ENCODE data around the gene ST3GAL4.

GRCh38 chr11:126446581-126446980 is 91.1 kb downstream of the ST3GAL4 start:
- no peak for TF ChIP-seq EZH2 (IDR thresholded peaks at IDR 0.05; ENCODE audit: low read depth)
- TF ChIP-seq, protein P1, sequence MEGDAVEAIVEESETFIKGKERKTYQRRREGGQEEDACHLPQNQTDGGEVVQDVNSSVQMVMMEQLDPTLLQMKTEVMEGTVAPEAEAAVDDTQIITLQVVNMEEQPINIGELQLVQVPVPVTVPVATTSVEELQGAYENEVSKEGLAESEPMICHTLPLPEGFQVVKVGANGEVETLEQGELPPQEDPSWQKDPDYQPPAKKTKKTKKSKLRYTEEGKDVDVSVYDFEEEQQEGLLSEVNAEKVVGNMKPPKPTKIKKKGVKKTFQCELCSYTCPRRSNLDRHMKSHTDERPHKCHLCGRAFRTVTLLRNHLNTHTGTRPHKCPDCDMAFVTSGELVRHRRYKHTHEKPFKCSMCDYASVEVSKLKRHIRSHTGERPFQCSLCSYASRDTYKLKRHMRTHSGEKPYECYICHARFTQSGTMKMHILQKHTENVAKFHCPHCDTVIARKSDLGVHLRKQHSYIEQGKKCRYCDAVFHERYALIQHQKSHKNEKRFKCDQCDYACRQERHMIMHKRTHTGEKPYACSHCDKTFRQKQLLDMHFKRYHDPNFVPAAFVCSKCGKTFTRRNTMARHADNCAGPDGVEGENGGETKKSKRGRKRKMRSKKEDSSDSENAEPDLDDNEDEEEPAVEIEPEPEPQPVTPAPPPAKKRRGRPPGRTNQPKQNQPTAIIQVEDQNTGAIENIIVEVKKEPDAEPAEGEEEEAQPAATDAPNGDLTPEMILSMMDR (conservative IDR thresholded peaks at IDR 0.05), result no peak

All from PC-9 (cell line).